ENCODE results near the gene CRYZL1.

CRYZL1 gene

DNA sequence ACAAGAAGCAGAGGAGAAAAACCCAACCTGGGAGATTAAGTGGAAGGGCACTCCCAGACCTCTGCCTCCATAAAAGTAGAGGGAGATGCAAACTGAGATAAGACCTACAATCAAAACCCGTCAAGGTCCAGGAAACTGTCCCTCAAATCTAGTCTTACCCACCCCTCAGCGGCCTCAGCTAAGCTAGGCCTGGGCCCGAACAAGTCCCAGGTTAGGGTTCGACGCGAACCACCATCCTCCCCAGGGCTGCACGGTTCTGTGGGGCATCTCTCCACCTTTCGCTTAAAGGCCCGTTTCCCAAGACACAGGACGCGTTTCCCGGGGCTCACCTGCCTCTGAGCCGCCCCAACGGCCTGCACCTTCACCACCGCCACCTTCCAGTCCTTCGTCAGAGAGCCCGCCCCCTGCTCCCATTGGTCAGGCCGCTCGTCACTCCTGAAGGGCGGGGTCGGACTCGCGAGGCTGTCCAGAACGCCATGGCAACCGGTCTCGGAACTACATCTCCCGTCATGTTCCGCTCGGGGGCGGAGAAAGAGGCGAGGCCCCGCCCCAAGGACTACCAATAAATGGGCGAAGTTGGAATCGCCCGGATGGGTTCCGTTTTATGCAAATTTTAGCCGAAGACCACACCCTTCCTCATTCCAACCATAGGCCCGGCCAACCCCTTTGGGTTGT lies at the start of gene CRYZL1:
Gene CRYZL1 (minus strand): TSS at position 390 of the 675 bp plus-strand sequence. CDS start 10,190 bp downstream, outside the sequence.
- no peak for TF ChIP-seq CTCF (conservative IDR thresholded peaks at IDR 0.05)
- H3K27ac ChIP-seq = peak within 1 kb of the TSS; percentile 94

DNA sequence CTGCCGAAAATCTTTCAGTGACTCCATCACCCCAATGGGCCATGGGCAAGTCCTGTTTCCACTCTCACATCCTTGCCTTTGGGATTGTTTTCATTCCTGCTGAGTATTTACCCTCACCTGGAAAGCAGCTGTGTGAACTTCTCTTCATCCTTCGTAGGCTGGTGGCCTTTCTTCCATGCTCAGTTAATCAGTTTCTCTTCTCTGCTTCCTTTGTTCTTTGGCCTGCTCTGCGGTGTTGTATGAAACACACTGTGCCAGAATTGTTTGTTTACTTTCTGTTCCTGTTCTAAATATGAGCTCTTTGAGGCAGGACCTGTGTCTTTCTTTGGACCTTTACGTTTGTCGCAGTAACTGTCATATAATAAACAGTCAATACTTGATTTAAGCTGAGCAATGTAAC lies 49.3 kb upstream of the CRYZL1 start:
- H3K27ac ChIP-seq = no peak overlapping the region
- TF ChIP-seq CTCF (conservative IDR thresholded peaks at IDR 0.05) = no peak

DNA sequence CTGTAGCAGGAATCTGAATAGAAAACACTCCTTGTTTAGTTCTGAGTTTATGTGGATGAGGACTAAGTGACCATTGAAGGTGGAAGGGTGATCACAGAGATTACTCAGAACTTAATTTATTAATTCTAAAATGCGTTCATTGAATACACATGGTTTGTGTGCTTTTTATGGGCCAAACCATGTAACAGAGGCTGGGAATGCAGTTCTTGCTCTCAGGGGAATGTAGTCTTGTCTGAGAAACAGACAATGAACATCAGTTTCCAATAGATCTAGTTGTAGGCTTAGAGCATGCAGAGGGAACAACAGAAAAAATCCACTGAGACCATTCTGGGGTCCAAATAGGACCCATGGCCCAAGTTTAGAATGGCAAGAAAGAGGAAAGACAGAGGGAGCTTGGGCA lies 46.8 kb upstream of the CRYZL1 start:
- H3K27ac ChIP-seq = no peak overlapping the region
- TF ChIP-seq CTCF (conservative IDR thresholded peaks at IDR 0.05) = no peak

GRCh38 chr21:33687634-33688033 lies 46.1 kb upstream of the CRYZL1 start:
- TF ChIP-seq CTCF (conservative IDR thresholded peaks at IDR 0.05) = no peak
- H3K27ac ChIP-seq = no peak overlapping the region

- no peak overlapping the region for H3K27ac ChIP-seq
- no peak for TF ChIP-seq CTCF (conservative IDR thresholded peaks at IDR 0.05)
These were observed 44.8 kb upstream of the CRYZL1 start for GRCh38 chr21:33686386-33686785.

- no peak for TF ChIP-seq CTCF (conservative IDR thresholded peaks at IDR 0.05)
- no peak overlapping the region for H3K27ac ChIP-seq
These were observed 44.2 kb upstream of the CRYZL1 start for GRCh38 chr21:33685613-33686197.

DNA sequence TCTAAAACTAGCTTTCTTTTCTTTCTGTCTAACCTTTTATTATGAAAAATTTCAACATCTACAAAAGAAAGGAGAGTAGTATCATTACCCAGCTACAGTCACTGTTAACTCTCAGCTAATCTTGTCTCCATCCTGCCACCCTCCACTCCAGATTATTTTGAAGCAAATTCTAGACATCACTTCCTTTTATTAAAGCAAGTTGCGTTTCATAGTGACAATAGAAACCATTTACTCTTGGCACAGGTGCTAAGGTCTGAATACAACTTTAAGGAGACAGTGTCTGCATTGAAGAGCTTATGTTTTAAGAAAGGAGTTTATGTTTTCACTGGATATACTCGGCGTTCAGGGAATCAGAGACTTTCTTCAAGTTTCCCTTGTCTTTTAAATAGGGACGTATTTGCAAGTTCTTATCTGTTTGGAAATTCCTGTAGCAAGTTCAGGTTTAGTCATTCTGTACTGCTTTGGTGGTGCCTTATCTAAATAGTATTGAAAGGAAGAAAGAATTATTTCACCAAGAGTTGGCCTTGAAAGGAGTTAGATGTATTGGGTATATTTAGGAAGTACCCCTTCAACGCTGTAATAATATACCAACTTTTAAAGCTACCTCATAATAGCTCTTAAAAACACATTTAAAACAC lies 43.5 kb upstream of the CRYZL1 start:
- no peak for TF ChIP-seq CTCF (conservative IDR thresholded peaks at IDR 0.05)
- H3K27ac ChIP-seq = no peak overlapping the region

Data from VCaP (cell line).